GM08714 (cell line): ENCODE results near the gene MIA.
A peak's percentile ranks its signal among the peaks of the same experiment; 100 is the strongest.
"Not testable (repeated sequence)": the region's sequence is repeated elsewhere in the genome, so short reads cannot be mapped to it uniquely, and the experiment has no call there.

Source experiments
- H3K4me3 ChIP-seq: fragments of 200-500 bp; sonication (Bioruptor generic); 2 replicates; pipeline ENCODE4 v1.5.1; 2014; ENCODE audit warnings: mild to moderate bottlenecking, low read length, inconsistent platforms
- ZNF274 ChIP-seq: IDR thresholded peaks from 2 replicates; pipeline ENCODE4 v1.6.1; 2012; ENCODE audit warnings: mild to moderate bottlenecking, low read depth, low read length

The MIA gene

GRCh38 chr19:40781140-40781539, 5.8 kb downstream of the MIA start:
- H3K4me3 ChIP-seq = no peak overlapping the region
- TF ChIP-seq ZNF274 = no peak

- H3K4me3 ChIP-seq = no peak overlapping the region
- TF ChIP-seq ZNF274 = no peak
These were observed 8.4 kb downstream of the MIA start for GRCh38 chr19:40783711-40784110.

DNA sequence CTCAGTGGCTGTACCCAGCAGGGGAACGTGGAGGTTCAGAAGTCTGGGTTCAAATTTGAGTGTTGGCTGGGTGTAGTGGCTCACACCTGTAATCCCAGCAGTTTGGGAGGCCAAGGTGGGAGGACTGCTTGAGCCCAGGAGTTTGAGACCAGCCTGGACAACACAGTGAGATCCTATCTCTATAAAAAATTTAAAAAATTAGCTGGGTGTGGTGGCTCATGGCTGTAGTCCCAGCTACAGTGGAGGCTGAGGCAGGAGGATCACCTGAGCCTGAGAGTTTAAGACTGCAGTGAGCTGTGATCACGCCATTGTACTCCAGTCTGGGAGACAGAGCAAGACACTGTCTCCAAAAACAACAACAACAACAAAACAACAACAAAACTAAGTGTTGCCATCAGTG, 8.8 kb downstream of the MIA start:
- H3K4me3 ChIP-seq = not testable (repeated sequence)

DNA sequence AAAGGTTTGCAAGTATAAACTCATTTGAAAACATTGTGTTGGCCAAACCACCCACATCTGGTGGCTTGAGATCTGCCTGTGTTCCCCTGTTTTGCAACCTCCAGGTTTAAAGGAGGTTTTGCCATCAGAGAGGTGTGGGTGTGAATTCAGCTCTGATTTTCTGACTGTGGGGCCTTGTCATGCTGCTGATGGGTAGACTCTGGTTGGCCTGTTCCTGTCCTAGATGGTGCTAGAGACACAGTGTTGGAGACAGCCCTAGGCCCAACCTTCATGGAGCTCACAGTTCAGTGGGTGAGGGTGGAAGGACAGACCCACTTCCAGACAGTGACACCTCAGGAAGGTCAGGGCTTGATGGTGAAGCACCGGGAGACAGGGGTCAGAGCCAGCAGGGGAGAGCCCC, 10.2 kb downstream of the MIA start:
- TF ChIP-seq ZNF274 = no peak
- H3K4me3 ChIP-seq = no peak overlapping the region

GRCh38 chr19:40786060-40787037, 11.0 kb downstream of the MIA start:
- no peak overlapping the region for H3K4me3 ChIP-seq
- no peak for TF ChIP-seq ZNF274

DNA sequence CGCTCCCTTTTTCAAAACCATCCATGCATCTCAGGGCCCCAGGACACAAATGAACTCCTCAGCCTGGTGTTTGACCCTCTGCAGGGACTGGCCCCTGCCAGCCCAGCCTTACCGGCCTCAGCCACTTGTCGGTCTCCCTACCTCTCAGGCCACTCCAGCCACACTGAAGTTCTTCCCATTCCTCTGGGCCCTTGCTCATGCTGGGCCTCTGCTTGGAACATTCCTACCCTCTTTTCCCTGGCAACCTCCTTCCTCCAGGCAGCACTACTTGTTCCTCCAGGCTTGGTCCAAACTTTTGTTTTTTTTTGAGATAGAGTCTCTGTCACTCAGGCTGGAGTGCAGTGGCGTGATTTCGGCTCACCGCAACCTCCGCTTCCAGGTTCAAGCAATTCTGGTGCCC, 16.0 kb downstream of the MIA start:
- no peak for TF ChIP-seq ZNF274
- H3K4me3 ChIP-seq = no peak overlapping the region

DNA sequence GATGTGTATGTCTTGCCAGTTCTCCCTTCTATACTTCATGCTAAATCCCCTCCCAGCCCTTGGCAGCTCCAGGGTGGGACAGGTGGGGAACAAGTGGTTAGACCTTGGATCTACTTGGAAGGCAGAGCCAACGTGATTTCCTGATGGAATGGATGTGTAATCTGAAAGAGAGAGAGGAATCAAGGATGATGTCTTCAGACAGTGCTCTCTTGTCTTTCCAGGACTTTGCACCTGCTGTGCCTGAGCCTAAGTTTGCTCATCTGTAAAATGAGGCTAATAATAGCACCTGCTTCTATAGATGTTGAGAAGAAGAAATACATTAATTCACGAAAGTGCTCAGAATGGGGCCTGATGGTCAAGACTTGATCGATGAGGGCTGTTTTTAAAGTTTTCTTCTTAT, 16.7 kb downstream of the MIA start:
- H3K4me3 ChIP-seq = no peak overlapping the region

DNA sequence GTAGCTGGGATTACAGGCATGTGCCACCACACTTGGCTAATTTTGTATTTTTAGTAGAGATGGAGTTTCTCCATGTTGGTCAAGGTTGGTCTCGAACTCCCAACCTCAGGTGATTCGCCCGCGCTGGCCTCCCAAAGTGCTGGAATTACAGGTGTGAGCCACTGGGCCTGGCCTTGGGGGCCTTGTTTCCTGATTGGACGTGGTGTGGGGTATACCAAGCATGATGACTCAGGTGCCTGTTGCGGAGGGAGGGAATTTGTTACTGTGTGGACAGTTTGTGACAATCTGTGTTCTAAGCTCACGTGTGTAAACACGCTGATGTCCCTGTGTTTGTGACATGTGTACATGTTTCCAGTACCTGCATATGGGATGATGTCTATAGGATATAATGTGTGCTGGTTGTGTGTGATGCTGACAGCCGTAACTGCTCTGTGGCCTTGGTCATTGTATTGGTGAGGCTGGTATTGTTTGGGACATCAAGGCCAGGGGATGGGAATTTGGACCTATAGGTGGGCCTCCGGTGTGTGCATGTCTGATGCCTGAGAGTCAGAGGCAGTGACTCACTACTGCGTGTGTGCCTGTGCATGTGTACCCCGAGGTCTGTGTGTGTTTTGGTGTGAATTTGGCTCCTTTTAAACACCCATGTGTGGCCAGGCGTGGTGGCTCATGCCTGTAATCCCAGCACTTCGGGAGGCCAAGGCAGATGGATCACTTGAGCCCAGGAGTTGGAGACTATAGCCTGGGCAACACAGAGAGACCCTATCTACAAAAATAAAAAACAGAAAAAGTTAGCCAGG, 22.0 kb downstream of the MIA start:
- peak overlapping the region; percentile 77; the same call in 1 of the 2 replicates for H3K4me3 ChIP-seq
- no peak for TF ChIP-seq ZNF274

More for the DNA sequence above, 16.7 kb downstream of the MIA start:
- TF ChIP-seq ZNF274 = no peak

DNA sequence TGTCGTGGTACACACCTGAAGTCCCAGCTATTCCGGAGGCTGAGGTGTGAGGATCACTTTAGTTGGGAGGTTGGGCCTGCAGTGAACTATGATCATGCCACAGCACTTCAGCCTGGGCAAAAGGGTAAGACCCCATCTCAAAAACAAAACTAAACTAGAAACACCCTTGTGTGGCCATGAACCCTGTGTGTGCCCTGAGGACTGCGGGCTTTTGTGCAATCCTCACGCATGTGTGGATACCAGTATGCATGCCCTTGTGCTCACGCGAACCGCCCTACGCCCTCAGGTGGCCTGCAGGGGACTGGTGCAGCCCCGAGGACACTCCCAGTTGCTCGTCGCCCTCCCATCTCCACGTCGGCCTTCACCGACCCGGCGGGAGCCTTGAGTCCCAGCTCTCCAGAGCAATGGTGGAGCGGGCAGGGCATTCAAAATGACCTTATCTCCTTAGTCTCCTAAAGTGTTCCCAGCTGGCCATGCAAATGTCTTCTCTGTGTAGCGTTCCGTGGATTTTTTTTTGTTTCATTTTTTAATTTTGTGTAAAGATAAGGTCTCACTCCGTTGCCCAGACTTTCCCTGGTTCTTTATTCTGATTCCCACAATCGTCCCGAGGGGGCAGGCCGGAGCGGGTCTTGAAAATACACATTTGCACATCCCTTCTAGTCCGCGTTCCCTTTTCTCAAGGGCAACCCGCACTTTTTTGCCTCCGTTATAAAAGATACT, 22.8 kb downstream of the MIA start:
- H3K4me3 ChIP-seq = peak overlapping the region; percentile 77
- no peak for TF ChIP-seq ZNF274

DNA sequence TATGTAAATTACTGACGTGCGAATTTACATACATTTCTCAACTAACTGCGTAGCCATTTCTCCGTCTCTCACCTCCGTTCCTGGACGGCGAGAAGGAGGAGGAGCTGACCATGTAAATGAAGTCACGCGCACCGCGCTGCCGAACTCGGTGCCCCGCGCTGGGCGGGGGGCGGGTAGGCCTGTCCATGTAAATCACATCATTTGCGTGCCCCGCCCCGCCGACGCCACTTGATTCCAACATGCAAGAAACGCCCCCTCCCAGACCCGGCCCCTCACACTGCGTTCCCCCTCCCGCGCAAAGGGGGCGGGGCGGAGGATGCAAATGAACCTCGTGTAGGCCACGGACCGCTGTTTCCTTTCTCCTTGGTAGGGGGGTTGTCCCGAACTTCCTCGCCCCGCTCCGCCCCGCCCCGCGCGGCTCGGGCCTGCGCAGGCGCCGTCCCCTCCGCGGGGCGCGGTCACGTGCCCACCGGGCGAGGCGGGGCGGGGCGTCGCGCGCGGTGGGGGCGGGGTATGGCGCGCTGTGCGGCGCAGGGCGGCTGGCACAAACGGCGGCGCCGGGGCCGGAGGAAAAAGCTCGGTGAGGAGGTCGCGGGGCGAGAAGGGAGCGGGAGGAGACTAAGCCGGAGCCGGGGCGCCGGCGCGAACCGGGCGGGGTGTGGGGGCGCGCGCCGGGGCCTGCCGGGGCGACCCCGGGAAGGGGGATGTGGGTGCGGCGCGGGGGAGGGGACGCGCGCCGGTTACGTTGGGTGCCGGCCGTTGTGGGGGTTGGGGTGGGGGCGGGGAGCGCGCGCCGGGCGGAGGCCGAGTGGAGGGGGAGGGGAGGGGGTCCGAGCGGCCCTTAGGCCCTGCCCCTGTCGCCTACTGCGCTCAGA, 23.6 kb downstream of the MIA start, which contains the start of gene EGLN2:
EGLN2 (plus strand) TSS at position 509 of the 875 bp plus-strand sequence. CDS start 1,382 bp downstream, outside the sequence.
- TF ChIP-seq ZNF274 = no peak
- H3K4me3 ChIP-seq = peak within 1 kb of the TSS; percentile 96

GRCh38 chr19:40799558-40800338, 24.4 kb downstream of the MIA start:
- TF ChIP-seq ZNF274 = no peak
- peak overlapping the region; percentile 96 for H3K4me3 ChIP-seq

DNA sequence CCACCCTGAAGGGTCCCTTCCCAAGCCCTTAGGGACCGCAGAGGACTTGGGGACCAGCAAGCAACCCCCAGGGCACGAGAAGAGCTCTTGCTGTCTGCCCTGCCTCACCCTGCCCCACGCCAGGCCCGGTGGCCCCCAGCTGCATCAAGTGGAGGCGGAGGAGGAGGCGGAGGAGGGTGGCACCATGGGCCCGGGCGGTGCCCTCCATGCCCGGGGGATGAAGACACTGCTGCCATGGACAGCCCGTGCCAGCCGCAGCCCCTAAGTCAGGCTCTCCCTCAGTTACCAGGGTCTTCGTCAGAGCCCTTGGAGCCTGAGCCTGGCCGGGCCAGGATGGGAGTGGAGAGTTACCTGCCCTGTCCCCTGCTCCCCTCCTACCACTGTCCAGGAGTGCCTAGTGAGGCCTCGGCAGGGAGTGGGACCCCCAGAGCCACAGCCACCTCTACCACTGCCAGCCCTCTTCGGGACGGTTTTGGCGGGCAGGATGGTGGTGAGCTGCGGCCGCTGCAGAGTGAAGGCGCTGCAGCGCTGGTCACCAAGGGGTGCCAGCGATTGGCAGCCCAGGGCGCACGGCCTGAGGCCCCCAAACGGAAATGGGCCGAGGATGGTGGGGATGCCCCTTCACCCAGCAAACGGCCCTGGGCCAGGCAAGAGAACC, 25.1 kb downstream of the MIA start:
- H3K4me3 ChIP-seq = peak overlapping the region; percentile 96
- no peak for TF ChIP-seq ZNF274
